Ascending aorta (tissue), 2 donors: ENCODE data around the gene PAX3. TPM values are rescaled to one million over a fixed set of nuclear protein-coding genes. Genes with fewer than 3 reads are reported as not detected.
A peak's percentile ranks its signal among the peaks of the same experiment; 100 is the strongest.

Experiments used
- DNase-seq, 2 donors: peaks; one replicate each; pipeline ENCODE4 v3.0.0-alpha.2; 2019; ENCODE audit warnings: low spot score in 2 of 2
- H3K27ac ChIP-seq, 2 donors: fragments of 200-600 bp; sonication (generic); one replicate each; pipeline ENCODE4 v1.5.1; 2016 to 2017; ENCODE audit warnings: mild to moderate bottlenecking in 1 of 2
- H3K27me3 ChIP-seq: fragments of 200-600 bp; sonication (generic); one replicate; pipeline ENCODE4 v1.5.1; 2017
- H3K36me3 ChIP-seq, 2 donors: fragments of 200-600 bp; sonication (generic); one replicate each; pipeline ENCODE4 v1.5.1; 2016
- H3K4me1 ChIP-seq, 2 donors: fragments of 200-600 bp; sonication (generic); one replicate each; pipeline ENCODE4 v1.5.1; 2016 to 2017; ENCODE audit warnings: mild to moderate bottlenecking in 1 of 2
- H3K4me3 ChIP-seq, 2 donors: fragments of 200-600 bp; sonication (generic); one replicate each; pipeline ENCODE4 v1.5.1; 2016 to 2017; ENCODE audit warnings: mild to moderate bottlenecking in 1 of 2
- H3K9me3 ChIP-seq, 2 donors: fragments of 200-600 bp; sonication (generic); one replicate each; pipeline ENCODE4 v1.5.1; 2016
- intact Hi-C: fragments of 100-400 bp; cut with DNase I; formaldehyde crosslinking; loops from one replicate; pipeline ENCODE4 v1.15.1; 2023
- total RNA-seq: library from RNA; depleted of rRNA; stranded (reverse); fragments of >200 nt; gene quantifications from one replicate; pipeline ENCODE4 v1.1.0, GENCODE V29; 2016
- TF ChIP-seq, protein P1 (sequence below), 3 experiments: fragments of 200-600 bp in 2 of 3; fragments of 450-650 bp in 1 of 3; sonication (generic) in 2 of 3; IDR thresholded peaks; one replicate each; pipeline ENCODE4 v1.5.1; 2016 to 2019; ENCODE audit warnings: antibody characterized with exemption in 3 of 3, mild to moderate bottlenecking in 1 of 3, moderate library complexity in 1 of 3

The PAX3 gene
- total RNA-seq, 1 donor from 2014 or later: not detected

DNA sequence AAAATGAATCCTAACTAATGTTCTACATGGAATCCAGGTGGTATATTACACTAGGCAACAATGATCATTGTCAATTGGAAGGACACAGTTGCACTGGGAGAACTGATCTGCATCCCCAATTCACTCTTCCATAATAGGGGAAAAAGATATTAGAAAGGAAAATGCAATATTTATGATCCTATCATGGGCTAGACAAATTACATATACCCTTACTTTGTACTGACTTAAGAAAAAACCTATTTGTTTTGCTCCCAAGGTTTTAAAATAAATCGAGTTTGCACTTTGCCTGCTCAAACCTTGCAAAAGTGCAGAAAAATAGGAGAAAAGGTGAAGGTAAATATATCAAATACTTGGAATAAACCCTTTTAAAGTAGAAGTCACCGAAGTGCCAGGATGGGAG is 11.0 kb upstream of the PAX3 start:
- DNase-seq: no peak
- Histone ChIP-seq H3K4me1 (peaks cover 0 to 13% of the 10 kb centered on the region in 2 donors), H3K27me3 (peaks cover 33% of the 10 kb centered on the region), H3K36me3 (no peaks in the 10 kb centered on the region), H3K9me3 (peaks cover 0 to 6% of the 10 kb centered on the region in 2 donors), H3K27ac (no peak overlapping the region), H3K4me3 (no peak overlapping the region)
- intact Hi-C loops: no loop called here
- TF ChIP-seq, protein P1, sequence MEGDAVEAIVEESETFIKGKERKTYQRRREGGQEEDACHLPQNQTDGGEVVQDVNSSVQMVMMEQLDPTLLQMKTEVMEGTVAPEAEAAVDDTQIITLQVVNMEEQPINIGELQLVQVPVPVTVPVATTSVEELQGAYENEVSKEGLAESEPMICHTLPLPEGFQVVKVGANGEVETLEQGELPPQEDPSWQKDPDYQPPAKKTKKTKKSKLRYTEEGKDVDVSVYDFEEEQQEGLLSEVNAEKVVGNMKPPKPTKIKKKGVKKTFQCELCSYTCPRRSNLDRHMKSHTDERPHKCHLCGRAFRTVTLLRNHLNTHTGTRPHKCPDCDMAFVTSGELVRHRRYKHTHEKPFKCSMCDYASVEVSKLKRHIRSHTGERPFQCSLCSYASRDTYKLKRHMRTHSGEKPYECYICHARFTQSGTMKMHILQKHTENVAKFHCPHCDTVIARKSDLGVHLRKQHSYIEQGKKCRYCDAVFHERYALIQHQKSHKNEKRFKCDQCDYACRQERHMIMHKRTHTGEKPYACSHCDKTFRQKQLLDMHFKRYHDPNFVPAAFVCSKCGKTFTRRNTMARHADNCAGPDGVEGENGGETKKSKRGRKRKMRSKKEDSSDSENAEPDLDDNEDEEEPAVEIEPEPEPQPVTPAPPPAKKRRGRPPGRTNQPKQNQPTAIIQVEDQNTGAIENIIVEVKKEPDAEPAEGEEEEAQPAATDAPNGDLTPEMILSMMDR (IDR thresholded peaks at IDR 0.05): no peak

DNA sequence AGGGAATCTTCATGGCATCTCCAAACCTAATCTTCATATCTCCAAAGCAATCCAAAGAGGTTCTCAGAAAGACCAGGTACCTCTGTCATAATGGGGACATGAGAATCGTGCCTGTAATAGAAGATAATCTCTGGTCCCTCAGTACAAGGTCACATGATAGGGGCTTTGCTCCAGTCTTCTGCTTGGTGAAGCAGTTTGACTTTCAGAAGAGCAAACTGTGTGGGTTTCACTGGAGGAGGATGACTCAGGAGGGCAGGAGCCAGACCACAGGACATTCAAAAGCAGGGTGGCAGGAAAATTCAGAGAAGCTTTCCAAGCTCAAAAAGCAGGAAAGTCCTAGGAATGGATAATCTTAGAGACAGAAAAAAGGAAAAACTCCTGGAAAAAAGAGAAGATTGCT is 10.6 kb upstream of the PAX3 start:
- peaks cover 0 to 13% of the 10 kb centered on the region in 2 donors for H3K4me1 ChIP-seq
- H3K27ac ChIP-seq: no peak overlapping the region
- H3K27me3 ChIP-seq: peaks cover 37% of the 10 kb centered on the region
- H3K36me3 ChIP-seq: no peaks in the 10 kb centered on the region
- peaks cover 0 to 6% of the 10 kb centered on the region in 2 donors for H3K9me3 ChIP-seq
- intact Hi-C loops: no loop called here
- DNase-seq: no peak
- no peak overlapping the region for H3K4me3 ChIP-seq
- TF ChIP-seq, protein P1 (IDR thresholded peaks at IDR 0.05): no peak

DNA sequence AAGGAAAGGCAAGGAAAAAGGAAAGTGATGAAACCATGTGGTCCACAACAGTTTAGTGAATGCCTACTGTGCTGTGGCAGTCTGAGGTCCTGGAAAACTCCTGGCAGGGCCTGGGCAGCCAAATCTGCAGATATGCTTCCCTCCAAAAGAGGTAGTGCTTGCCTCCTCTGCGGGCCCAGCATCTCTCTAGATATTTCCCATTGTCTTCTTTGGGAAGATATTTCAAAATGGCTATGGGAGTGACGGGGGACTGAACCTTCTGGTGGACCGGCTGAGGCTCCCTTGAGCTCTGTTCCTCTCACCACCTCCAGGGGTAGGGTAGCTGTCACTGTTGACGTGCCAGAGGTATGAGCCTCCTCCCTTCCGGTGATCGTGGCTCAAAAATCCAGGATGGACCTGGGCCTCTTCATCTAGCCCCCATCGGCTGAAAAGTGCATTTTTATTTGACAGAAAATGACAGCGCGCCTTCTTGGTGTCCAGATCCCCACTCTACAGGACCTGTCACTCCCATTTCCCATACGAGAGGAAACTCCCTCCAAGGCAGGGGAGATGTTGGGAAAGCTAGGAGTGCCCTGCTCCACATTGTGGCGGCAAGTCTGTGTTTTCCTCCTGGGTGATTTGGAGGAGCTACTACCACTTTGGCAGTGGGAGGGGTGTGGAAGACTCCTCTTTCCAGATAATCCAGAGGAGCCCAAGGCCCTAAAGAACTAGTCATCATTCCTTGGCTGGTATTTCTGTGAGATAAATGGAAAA is 9.4 kb upstream of the PAX3 start:
- H3K4me1 ChIP-seq: peaks cover 0 to 13% of the 10 kb centered on the region in 2 donors
- intact Hi-C loops: no loop called here

DNA sequence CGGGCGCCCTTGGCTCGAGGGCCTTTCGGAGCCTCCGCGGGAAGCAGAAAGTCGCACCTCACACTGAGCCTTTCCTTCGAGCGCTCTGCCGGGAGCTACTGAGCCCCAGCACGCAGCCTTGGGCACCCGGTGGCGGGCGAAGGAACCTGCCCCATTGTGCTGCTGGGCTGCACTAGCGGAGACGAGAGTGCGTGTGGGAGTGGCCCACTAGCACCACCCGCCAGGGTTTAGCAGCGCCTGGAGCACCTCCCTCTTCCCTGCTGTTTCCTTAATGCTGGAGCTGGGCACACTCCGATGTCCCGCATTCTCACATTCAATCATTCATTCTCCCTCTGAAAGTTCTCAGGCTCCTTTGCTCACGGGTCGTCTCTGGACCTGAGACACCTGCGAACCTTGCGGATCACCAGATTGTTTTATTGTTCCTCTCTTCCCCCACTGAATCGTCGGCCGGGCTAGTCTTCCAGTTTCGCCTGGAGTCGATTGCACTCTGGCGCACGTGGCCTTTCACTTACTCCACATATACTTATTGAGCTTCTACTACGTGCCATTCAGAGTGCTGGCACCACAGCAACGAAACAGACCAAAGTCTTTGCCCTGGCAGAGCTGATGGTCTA is 8.5 kb upstream of the PAX3 start:
- H3K9me3 ChIP-seq: peaks cover 0 to 6% of the 10 kb centered on the region in 2 donors
- H3K36me3 ChIP-seq: no peaks in the 10 kb centered on the region
- H3K4me1 ChIP-seq: peaks cover 0 to 13% of the 10 kb centered on the region in 2 donors
- intact Hi-C loops: no loop called here
- no peak overlapping the region for H3K4me3 ChIP-seq
- no peak overlapping the region for H3K27ac ChIP-seq
- DNase-seq: no peak
- TF ChIP-seq, protein P1 (IDR thresholded peaks at IDR 0.05): no peak
- peaks cover 51% of the 10 kb centered on the region for H3K27me3 ChIP-seq

More for the DNA sequence above, 9.4 kb upstream of the PAX3 start:
- Histone ChIP-seq H3K9me3 (peaks cover 0 to 6% of the 10 kb centered on the region in 2 donors), H3K36me3 (no peaks in the 10 kb centered on the region), H3K27ac (no peak overlapping the region), H3K4me3 (no peak overlapping the region), H3K27me3 (peaks cover 47% of the 10 kb centered on the region)
- TF ChIP-seq, protein P1 (IDR thresholded peaks at IDR 0.05): no peak
- no peak for DNase-seq

DNA sequence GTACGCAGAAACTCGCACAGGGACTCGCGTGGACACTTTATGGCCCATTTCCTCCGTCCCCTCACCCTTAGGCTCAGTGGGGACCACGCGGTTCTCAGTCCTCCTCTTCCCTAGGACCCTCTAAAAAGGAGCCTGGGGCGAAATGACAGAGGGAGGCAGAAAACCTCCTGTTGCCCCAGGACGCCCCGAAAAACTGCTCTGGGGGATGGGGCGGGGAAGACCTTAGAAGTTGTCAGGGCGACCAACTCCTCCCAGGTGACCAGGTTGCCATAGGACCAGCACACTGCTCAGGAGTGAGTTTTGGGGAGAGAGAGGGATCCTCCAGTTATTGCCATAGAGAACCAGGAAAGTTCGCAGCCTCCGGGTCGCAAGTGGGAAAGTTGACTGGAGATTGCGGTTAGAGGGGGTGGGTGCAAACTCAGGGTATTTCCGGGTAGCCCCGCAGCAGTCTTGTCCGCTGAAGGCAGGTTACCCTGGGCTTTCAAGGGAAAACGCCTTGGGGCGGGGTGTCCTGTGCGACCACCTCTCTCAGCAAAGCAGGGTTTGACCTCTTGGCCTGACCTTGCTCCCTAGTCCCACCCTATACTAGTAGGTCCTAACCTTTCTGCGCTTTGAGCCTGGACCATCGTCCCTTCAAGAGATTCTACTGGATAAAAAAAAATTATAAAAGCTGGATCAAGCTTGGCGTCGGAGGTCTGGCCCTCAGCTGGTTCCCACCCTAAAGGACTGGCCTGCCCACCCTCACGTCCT is 7.8 kb upstream of the PAX3 start:
- Histone ChIP-seq H3K4me3 (peak overlapping the region; percentile 49 to 58), H3K27me3 (peaks cover 52% of the 10 kb centered on the region), H3K4me1 (peaks cover 0 to 13% of the 10 kb centered on the region in 2 donors), H3K27ac (no peak overlapping the region), H3K36me3 (no peaks in the 10 kb centered on the region), H3K9me3 (peaks cover 0 to 6% of the 10 kb centered on the region in 2 donors)
- no peak for DNase-seq
- intact Hi-C loops: no loop called here
- TF ChIP-seq, protein P1 (IDR thresholded peaks at IDR 0.05): no peak
